Gastroesophageal sphincter (tissue), 3 donors: ENCODE measurements around the gene SPATA31A6.
"Not testable (repeated sequence)": the region's sequence is repeated elsewhere in the genome, so short reads cannot be mapped to it uniquely, and the experiment has no call there.

Experiments
- CTCF ChIP-seq, 4 experiments: fragments of 200-600 bp in 2 of 4; fragments of 450-650 bp in 2 of 4; sonication (generic) in 1 of 4; IDR thresholded peaks; one replicate each; pipeline ENCODE4 v1.5.1; 2017 to 2019; ENCODE audit warnings: antibody characterized with exemption in 4 of 4, mild to moderate bottlenecking in 2 of 4, moderate library complexity in 2 of 4
- EP300 ChIP-seq: sonication (generic); formaldehyde crosslinking; IDR thresholded peaks from one replicate; pipeline ENCODE4 v1.6.1; 2017; ENCODE audit warnings: antibody characterized with exemption, mild to moderate bottlenecking
- POLR2A ChIP-seq, 2 donors: fragments of 450-650 bp; IDR thresholded peaks; one replicate each; pipeline ENCODE4 v1.6.1; 2017; ENCODE audit warnings: antibody characterized with exemption in 2 of 2, mild to moderate bottlenecking in 2 of 2, moderate library complexity in 1 of 2
- POLR2AphosphoS5 ChIP-seq: sonication (generic); formaldehyde crosslinking; IDR thresholded peaks from one replicate; pipeline ENCODE4 v1.6.1; 2017; ENCODE audit warnings: antibody characterized with exemption

- TF ChIP-seq CTCF (IDR thresholded peaks at IDR 0.05); POLR2AphosphoS5; POLR2A (IDR thresholded peaks at IDR 0.05); EP300: not testable (repeated sequence)
Measured at GRCh38 chr9:42234610-42235009, 51.2 kb downstream of the SPATA31A6 start.
